IMR-90 (cell line): Measurements from ENCODE around the gene PPM1M.

Experiments
- MAZ ChIP-seq: IDR thresholded peaks from 2 replicates; pipeline ENCODE4 v1.6.1; 2012; ENCODE audit warnings: low read depth, mild to moderate bottlenecking, low read length, improper control_type of control experiment, moderate library complexity, borderline replicate concordance
- POLR2A ChIP-seq: IDR thresholded peaks from 2 replicates; pipeline ENCODE4 v1.6.1; 2012; ENCODE audit warnings: mild to moderate bottlenecking, low read depth, low read length
- RAD21 ChIP-seq: IDR thresholded peaks from 2 replicates; pipeline ENCODE4 v1.6.1; 2012; ENCODE audit warnings: low read length, improper control_type of control experiment
- TF ChIP-seq, protein P1 (sequence below): conservative IDR thresholded peaks from 2 replicates; pipeline ENCODE4 v1.5.1; 2012; ENCODE audit warnings: mild to moderate bottlenecking, low read depth, low read length, improper control_type of control experiment
- TF ChIP-seq, protein P2 (sequence below): fragments of 150-350 bp; IDR thresholded peaks from 2 replicates; pipeline ENCODE4 v1.6.1; 2017; ENCODE audit warnings: mild to moderate bottlenecking, antibody characterized with exemption, low read length, low read depth

DNA sequence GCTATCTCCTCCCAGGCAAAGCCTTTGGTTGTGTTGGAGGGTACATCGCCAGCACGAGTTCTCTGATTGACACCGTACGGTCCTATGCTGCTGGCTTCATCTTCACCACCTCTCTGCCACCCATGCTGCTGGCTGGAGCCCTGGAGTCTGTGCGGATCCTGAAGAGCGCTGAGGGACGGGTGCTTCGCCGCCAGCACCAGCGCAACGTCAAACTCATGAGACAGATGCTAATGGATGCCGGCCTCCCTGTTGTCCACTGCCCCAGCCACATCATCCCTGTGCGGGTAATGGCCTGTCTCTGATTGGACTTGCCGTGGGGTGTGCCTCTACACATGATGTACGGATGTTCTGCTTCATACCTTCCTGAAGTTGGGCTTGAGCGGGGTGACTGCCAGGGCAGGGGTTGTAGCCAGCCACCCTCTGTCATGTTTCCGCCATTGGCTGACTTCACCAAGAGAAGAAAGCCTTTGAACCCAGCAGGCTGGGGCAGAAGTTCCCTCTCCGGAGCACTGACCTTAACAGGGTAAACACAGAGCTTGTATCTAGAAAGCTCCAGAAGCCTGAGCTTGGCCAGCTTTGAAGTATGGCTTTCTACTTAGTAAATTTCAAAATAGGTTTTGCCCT is 34.2 kb upstream of the PPM1M start:
- no peak for TF ChIP-seq RAD21
- TF ChIP-seq POLR2A, result no peak
- TF ChIP-seq, protein P1, sequence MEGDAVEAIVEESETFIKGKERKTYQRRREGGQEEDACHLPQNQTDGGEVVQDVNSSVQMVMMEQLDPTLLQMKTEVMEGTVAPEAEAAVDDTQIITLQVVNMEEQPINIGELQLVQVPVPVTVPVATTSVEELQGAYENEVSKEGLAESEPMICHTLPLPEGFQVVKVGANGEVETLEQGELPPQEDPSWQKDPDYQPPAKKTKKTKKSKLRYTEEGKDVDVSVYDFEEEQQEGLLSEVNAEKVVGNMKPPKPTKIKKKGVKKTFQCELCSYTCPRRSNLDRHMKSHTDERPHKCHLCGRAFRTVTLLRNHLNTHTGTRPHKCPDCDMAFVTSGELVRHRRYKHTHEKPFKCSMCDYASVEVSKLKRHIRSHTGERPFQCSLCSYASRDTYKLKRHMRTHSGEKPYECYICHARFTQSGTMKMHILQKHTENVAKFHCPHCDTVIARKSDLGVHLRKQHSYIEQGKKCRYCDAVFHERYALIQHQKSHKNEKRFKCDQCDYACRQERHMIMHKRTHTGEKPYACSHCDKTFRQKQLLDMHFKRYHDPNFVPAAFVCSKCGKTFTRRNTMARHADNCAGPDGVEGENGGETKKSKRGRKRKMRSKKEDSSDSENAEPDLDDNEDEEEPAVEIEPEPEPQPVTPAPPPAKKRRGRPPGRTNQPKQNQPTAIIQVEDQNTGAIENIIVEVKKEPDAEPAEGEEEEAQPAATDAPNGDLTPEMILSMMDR, result no peak
- TF ChIP-seq, protein P2, sequence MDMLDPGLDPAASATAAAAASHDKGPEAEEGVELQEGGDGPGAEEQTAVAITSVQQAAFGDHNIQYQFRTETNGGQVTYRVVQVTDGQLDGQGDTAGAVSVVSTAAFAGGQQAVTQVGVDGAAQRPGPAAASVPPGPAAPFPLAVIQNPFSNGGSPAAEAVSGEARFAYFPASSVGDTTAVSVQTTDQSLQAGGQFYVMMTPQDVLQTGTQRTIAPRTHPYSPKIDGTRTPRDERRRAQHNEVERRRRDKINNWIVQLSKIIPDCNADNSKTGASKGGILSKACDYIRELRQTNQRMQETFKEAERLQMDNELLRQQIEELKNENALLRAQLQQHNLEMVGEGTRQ, result no peak
- TF ChIP-seq MAZ, result no peak
